GDM1 (cell line): ENCODE results near the gene OSBP2.

ENCODE experiments used
- DNase-seq: peaks from one replicate; lab custom pipeline; 2025; lab: John Stamatoyannopoulos, UW

The OSBP2 gene

DNA sequence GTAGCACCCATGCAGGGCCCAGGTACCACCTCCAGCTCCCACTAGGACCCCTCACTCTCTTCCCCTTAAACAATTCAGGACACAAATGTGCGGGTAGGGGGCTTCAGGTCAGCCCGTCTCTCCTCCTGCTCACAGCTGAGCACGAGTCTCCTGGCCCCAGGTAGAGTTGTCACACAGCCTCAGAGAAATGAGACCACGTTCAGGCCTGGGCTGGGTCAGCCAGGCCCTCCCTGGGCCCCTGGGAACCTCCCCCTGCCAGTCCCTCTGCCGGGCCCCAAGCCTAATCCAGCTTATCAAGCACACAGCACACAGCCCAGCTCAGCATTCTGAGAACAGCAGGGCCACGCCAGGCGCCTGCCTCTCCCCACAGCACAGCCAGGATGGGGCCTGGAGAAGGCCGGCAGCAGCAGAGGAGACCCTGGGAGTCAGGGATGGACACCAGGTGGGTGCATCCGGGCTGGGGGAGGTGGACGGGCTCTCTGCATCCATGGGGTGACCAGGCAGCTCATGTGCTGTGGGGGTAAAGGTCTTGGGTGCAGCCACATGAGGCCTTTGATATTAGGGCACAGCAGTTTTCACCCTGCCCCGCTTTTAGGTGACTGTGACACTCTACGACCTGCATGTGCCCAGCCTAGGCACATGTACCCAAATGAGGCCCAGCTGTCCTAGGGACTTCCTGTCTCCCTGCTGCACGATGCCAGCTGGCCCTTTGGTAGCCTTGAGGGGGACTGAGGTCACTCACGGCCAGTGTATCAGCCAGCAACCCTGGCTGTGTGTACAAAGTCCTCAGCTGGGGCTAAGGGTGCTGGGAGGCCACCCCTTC is 186.9 kb downstream of the OSBP2 start:
- DNase-seq: no peak

- no peak for DNase-seq
Measured at GRCh38 chr22:30882184-30882717, 187.6 kb downstream of the OSBP2 start.

GRCh38 chr22:30882974-30883533 is 188.4 kb downstream of the OSBP2 start:
- DNase-seq: no peak

GRCh38 chr22:30883586-30884145 is 189.0 kb downstream of the OSBP2 start:
- DNase-seq: no peak

DNA sequence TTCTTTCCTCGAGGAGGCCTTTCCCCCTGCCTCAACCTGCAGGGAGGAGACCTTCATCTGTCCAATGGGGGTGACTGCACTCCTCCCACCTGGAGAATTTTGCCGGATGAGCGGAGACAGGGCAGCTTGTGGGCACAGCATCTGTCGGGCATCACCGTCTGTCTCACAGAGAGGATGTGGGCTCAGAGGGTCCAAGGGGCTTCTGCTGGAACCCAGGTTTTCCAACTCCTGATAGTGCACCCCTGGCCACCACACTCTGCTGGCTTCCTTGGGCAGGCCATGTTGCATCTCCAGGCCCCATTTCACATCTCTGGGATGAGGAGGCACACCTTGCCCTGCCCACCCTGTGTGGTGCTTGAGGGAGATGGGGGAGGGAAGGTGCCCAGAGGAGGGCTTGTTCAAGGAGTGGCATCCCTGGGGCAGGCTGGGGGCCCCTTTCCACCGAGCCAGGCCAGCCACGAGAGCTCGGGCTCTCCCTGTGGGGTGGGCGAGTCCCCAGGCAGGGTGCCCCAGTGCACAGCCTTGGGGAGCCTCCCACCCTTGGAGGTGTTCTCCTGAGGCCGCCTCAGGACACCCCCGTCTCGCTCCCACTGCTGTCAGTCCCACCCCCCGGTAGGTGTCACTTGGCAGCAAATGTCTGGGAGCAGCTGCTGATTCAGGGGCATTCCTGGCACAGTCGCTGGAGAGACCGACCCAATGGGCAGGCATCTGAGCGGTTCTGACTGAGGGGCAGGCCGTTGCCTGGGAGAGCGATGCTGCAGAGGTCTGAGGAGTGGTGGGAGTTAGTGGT is 189.7 kb downstream of the OSBP2 start:
- no peak for DNase-seq

DNA sequence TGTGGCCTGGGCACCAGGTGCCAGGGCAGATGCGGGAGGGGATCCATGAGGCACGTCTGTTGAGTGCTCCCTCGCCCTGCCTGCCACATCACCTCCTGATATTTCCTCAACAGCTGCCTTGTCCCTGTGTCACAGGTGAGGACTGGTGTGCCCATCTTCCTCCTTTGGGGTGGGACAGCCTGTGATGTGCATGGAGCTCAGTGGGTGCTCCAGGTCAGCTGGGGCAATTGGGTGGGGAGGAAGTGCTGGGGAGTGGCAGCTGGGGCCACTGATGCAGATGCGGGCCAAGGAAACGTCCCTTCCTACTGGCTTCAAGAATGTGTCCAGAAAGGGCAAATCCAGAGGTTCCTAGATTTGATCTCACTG is 190.3 kb downstream of the OSBP2 start:
- no peak for DNase-seq

GRCh38 chr22:30885591-30885990 is 190.9 kb downstream of the OSBP2 start:
- no peak for DNase-seq

GRCh38 chr22:30887453-30887852 is 192.8 kb downstream of the OSBP2 start:
- DNase-seq: no peak

GRCh38 chr22:30887861-30888260 is 193.2 kb downstream of the OSBP2 start:
- DNase-seq: no peak

GRCh38 chr22:30889268-30889995 is 194.8 kb downstream of the OSBP2 start:
- DNase-seq: no peak

- no peak for DNase-seq
Measured at GRCh38 chr22:30889996-30890480, 195.4 kb downstream of the OSBP2 start.

DNA sequence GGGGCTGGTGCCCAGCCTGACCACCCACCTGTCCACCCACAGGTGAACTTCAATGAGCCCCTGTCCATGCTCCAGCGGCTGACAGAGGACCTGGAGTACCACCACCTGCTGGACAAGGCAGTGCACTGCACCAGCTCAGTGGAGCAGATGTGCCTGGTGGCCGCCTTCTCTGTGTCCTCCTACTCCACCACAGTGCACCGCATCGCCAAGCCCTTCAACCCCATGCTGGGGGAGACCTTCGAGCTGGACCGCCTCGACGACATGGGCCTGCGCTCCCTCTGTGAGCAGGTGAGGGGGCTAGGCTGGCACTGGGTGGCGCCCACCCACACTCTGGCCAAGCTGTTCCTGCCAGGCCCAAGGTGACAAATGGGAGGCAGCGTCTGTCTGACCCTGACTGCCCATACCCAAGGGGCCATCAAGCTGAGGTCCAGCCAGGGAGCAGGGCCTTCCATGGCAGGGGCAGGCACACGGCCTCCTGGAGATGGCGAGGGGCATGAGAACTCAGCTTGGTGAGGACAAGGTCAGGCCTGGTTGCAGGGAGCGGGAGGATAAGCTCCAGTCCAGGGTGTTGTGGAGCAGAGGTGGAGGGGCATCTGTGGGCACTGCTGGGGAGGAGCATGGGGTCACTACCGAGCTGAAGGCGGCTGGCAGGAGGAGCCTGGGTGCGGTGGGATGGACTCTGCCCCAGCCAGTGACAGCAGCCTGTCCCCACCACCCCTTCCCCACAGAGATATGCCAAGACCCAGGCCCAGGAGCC is 196.2 kb downstream of the OSBP2 start:
- no peak for DNase-seq

- DNase-seq: no peak
Measured at GRCh38 chr22:30891443-30891755, 196.7 kb downstream of the OSBP2 start.

DNA sequence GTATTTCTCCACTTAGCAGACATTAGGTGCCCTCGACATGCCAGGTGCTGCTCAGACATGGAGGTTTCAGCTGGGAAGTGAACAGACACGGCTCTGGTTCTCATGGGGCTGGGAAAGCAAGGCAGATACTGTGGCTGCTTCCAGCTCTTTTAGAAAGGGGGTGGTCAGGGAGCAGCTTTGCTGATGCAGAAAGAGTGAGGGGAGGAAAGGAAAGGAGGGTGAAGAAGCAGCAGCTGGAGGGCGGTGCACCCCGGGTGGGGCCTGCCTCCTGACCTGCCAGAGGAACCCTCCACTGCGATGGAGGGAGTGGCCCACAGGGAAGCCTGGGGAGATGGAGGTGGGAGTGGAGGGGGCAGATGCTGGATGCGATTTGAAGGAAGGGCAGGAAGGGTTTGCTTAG is 197.1 kb downstream of the OSBP2 start:
- DNase-seq: no peak

DNA sequence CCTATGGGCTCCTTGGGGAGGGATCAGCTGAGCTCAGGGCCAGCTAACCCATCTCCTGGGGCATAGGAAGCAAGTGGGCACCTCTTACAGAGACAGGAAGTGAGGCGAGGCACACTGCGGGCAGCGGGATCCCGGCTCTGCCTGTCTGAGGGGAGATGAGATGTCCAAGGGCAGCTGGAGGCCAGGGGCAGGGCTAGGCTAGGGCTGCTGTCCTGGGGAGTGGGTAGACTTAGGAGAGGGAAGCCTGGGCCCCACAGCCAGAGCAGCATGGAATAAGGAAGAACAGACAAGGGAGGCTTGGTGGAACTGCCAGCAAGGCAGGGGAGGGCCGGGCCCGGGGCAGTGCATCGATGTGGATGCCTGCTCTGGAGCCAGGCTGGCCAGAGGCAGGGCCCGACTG is 197.6 kb downstream of the OSBP2 start:
- DNase-seq: no peak

- no peak for DNase-seq
Measured at GRCh38 chr22:30892731-30893221, 198.1 kb downstream of the OSBP2 start.

- no peak for DNase-seq
Measured at GRCh38 chr22:30893434-30894370, 199.0 kb downstream of the OSBP2 start.

DNA sequence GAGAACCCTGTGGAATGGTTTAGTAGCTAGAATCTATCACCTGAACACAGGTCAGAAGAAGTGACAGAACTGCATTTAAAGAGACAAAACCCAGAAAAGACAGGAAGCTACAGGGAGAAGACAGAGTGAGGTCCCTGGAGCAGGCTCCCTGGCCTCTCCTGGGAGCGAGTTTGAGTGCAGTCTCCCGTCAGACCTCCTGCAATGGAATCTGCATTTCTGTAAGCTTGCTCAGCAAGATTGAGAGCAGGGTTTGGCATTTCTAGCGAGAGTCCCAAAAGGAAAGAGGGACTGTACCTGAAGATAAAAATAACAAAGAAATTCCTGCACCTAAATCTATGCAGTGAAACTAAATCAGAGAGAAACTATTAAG is 199.7 kb downstream of the OSBP2 start:
- no peak for DNase-seq

DNA sequence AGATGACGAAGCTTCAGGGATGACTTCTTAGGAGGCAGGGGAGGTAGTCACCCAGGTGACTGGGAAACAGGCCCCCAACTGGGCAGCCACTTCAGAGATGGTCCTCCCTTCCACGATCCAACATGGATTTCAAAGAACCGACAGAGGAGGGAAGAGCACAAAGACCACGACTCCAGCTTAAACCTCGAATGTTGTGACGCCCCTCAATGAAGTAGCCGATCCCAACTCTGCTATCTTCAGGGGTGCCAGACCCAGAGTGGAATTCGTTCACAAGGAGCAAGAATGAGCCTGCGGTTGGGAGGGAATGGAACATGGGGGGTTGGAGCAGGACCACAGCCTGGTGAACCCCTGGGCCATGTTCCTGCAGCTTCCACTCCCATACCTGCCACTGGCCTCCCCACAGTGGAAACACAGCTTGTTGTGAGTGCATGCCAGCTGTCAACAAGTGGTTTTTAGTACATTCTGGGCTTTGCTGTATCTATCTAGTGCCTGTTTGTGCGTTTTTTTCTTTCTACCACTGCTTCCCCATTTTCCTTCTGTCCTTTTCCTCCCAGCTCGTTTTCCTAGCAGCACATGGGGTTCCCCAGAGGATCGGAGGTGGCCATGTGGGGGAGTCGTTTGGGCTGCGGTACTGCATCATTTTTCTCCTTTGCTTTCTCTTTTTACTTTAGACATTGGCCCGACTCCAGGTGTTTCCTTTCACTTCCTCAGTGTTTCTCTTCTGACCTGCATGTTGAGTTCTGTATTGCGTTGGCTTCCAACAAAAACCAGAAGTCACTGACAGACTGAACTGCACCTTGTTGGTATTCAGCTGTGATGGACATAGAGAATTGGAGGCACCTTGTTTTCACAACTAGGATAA is 208.1 kb downstream of the OSBP2 start:
- no peak for DNase-seq
